GM18498 (cell line): ENCODE results near the gene MPI.
"Not testable (repeated sequence)": the region's sequence is repeated elsewhere in the genome, so short reads cannot be mapped to it uniquely, and the experiment has no call there.

Source experiments
- ATAC-seq: cut with Tn5 transposase; IDR thresholded peaks from one replicate; pipeline ENCODE4 v1.9.1; 2021; ENCODE audit warnings: mild to moderate bottlenecking, moderate library complexity; ENCODE audit not compliant: unreplicated experiment

MPI gene

DNA sequence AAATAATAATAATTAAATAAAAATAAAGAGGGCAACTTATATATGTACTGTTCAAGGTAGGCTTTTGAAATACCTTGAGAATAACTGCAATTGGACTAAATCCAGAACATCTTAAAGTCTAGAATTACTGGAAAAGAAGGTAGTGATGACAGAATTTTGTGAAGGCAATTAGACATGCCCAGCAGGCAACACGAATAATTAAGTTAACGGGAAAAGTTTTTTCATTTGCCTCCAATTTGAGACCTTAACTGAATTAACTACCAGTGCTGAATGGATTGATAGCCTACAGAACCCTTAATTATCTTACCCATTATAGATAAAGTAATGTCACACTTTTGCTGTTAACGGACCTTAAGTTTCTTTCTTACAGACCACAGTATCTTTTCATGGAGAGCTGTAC lies 34.7 kb downstream of the MPI start:
- no peak for ATAC-seq

DNA sequence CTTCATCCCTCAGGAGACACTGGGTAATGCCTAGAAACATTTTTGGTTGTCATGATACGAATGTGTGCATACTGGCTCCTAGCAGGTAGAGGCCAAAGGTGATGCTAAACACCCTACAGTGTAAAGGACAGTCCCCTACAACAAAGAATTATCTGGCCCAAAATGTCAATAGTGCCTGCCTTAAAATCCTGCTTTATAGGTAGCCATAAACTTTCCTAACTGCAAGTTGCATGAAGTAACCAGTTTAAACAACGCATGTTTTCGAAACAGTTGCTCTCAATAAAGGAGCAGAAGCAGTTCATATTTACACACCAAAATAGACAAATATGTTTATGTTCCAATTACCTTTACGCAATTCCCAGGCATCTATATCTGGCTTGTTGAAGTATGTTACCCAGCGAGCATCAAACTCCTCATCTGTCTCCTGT lies 38.9 kb downstream of the MPI start:
- no peak for ATAC-seq

DNA sequence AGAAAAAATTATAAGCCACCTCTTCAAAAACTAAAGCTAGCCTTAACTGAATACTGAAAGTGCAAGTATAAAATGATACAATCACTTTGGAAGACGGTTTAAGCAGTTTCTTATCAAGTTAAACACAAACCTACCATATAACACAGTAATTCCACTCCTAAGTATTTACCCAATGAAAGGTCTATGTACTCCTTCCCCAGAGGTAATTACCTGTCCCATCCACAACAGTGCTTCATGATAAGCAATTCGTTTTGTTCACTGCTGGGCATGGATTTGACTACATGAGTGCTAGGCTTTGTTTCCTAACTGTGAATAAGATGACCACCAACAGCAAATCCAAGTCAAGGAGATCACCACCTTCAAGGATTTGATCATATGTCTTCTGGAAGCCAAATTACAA lies 43.7 kb downstream of the MPI start:
- ATAC-seq = no peak

DNA sequence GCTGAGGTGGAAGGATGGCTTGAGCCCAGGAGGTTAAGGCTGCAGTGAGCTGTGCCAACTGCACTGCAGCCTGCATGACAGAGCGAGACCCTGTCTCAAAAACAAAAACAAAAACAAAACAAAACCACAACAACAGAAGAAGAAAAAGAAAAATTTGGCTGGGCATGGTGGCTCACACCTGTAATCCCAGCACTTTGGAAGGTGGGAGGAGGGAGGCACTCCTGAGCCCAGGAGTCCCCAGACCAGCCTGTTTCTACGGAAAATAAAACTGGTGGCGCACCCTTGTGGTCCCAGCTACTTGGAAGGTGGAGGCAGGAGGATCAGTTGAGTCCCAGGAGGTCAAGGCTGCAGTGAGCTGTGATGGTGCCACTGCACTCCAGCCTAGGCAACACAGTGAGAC lies 45.4 kb downstream of the MPI start:
- not testable (repeated sequence) for ATAC-seq

DNA sequence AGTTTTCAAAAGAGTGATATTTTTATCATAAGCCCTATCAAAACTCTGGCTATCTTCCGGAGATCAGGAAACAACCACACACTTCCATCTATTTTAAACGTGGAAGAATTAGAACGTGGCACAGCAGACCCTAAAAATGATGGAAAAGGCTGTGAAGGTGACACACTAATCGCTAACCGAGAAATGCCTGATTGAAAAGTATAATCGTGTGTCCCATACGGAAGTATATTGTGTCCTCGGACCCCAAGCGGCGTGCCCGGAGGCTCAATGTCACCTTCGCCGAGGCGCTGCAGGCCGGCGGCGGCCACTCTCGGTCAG lies 47.4 kb downstream of the MPI start:
- no peak for ATAC-seq

DNA sequence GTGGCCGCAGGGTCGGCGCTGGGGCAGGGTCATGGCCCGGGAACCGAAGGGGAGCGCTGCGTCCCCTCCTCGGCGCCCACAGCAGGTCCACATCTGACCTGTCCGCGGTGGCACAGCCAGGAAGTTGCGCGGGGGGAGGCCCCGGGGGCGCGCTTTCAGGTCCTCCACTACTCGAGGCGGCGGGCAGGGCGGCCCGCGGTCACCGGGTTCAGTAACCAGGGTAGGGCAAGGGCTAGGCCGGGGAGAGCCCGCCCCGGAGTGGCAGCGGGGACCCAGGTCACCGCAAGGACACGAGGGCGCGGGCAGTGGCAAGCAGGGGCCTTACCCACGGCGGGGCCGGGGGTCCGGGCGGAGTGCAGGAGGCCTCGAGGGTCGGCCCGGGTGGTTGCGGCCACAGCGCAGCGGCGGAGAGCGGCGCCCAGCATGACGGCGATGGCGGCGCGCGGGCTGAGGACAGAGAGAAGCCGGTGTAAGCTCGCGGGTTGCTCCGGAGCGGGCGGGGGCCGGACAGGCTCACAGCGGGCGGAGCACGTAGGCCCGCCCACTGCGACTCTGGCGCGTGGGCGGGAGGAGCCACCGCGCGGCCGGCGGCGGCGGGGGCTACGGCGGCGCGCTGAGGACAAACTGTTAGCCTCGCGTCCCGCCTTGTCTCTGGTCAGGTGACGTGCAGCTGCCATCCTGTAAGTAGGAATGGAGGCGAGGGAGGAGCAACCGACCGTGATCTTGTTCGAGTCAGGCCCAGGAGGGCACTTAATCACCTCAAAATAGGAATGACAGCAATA lies 47.9 kb downstream of the MPI start, which contains the start of gene COX5A:
TSS of gene COX5A (minus strand) at position 484 of the 782 bp plus-strand sequence. CDS start at position 425, 59 bp downstream.
- peak; percentile 92 for ATAC-seq

DNA sequence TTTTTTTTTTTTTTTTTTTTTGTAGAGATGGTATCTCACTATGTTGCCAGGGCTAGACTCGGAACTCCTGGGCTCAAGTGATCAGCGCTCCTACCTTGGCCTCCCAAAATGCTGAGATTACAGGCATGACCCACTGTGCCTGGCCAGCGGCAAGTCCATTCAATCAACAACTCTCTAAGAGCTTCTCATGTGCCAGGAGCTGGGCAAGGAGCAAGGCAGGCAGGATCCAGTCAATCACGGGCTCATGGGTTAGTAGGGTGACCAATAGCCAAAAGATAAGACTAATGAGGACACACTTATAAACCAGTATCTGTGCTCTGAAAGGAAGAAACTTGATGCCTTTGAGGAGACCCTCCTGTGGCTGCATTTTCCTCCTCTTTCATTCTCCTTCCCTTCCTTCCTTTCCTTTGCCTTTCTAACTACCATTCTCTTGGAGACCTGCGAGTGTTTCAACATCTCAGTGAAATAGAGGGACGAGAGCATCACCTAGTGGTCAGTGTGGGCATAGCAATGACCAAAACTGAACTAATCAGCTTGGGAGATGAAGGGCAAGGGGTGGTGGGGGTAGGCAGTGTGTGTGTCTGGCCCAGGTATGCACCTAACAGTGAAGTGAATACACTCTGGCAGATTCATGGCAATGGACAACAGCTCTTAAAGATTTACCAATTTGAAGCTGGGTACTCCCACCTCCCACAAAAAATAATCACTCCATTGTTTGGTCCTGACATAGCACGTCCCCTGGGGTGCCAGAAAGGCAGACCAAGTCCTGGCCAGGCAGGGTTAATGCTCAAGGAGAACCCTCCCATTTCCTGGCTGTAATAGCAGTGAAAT lies 60.5 kb downstream of the MPI start:
- ATAC-seq = peak; percentile 44

DNA sequence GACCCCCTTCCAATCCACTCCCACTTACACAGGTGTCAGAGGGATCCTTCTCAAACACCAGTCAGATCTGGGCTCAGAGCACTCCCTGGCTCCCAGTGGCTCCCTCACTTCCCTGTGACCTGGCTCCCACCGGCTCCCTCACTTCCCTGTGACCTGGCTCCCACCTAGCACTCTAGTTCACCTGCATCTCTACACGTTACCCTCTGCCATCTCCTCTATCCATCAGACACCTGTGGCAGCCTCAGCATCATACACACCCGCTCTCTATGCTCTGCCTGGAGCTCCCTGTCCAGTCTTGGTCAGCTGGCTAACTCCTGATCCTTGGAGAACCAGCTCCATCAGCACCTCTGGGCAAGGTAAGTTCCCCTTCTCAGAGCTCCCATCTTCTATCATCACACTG lies 61.2 kb downstream of the MPI start:
- no peak for ATAC-seq
